ENCODE results near the gene DPH6.

GRCh38 chr15:35440265-35440664, 105.7 kb downstream of the DPH6 start:
- no peak for TF ChIP-seq EZH2 (IDR thresholded peaks at IDR 0.05; ENCODE audit: insufficient read depth, poor library complexity, severe bottlenecking)
- TF ChIP-seq EZH2phosphoT487 (IDR thresholded peaks at IDR 0.05; ENCODE audit: insufficient read depth, low read depth): no peak
